ENCODE data around the gene LINC00632.

Gene LINC00632

DNA sequence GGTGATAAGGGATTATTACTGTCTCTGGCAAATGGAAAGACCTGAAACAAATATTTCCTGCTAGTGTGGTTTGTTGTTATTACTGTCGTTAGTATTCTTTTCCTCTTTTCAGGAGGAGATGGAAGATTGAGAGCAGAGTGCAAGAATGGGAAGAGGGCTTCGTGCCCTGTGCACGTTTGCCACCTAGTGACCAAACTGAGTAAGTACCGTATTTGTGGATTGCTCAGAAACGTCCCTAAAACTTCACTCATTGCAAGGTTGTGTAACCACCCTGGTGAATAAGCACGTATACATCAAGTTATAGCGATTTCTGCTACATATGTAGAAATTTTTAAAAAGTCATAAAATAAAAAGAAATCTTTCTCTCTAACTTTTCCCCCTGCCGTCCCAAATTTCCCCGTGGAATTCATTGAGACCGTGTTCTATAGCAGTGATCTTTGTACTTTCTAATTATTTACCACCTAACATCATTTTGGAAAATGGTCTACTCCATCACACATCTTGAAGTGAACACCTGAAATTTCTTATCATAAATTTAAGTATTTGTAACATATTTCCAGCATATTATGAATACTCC, 24.3 kb downstream of the LINC00632 start:
- H3K27me3 ChIP-seq (ENCODE audit: insufficient read depth, low read length, poor library complexity): no peaks in the 10 kb centered on the region
- no peak overlapping the region for H3K9ac ChIP-seq (ENCODE audit: low read length)
- H4K5ac ChIP-seq (ENCODE audit: low read length): no peak overlapping the region
- H2BK5ac ChIP-seq (ENCODE audit: low read length): no peak overlapping the region
- H3K79me2 ChIP-seq (ENCODE audit: control insufficient read depth, insufficient read depth, low read length): no peaks in the 10 kb centered on the region
- no peak overlapping the region for H3K23ac ChIP-seq (ENCODE audit: low read length)
- H3K4me3 ChIP-seq (ENCODE audit: low read length): no peak overlapping the region
- no peaks in the 10 kb centered on the region for H3K79me1 ChIP-seq (ENCODE audit: low read length)
- DNase-seq: peak; percentile 48
- no peak overlapping the region for H2BK15ac ChIP-seq (replicated peaks; ENCODE audit: low read depth)
- H3K56ac ChIP-seq (ENCODE audit: low read length): no peak overlapping the region
- H3K27ac ChIP-seq (ENCODE audit: low read depth, low read length): no peak overlapping the region
- WGBS (ENCODE audit: extremely low coverage, insufficient coverage, low lambda C conversion rate): no CpG with 5 or more reads among the region's 10 CpGs
- no peak overlapping the region for H4K8ac ChIP-seq (ENCODE audit: low read depth, low read length)
- no peak overlapping the region for H3K18ac ChIP-seq (ENCODE audit: low read length)
- no peak overlapping the region for H3K4ac ChIP-seq (ENCODE audit: low read depth, low read length)
- H3K4me1 ChIP-seq (ENCODE audit: control insufficient read depth, low read depth, low read length): no peaks in the 10 kb centered on the region
- H3K4me2 ChIP-seq (ENCODE audit: low read length): no peak overlapping the region
- H2AK5ac ChIP-seq (ENCODE audit: low read length): no peak overlapping the region
- no peak overlapping the region for H2BK120ac ChIP-seq (ENCODE audit: low read depth, low read length)
- H3K36me3 ChIP-seq (ENCODE audit: control insufficient read depth, insufficient read depth, low read length): no peaks in the 10 kb centered on the region

DNA sequence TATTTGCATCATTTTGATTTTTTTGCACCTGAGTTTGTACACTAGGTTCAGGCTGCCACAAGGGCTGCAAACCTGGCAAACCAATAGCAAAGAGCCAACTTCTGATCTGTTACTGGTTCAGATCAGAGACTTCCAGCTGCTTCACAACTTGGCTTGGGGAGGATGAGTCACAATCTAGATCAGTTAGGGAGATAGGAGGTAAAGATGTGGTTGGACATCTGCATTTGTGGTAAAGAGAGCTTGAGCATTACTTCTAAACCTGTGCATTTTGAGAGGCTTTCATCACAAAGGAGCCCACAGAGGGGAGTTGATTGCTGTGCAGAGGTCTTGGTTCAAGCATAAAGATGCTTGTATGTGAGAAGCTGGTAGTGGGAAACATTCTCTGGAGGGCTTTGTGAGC, 34.5 kb downstream of the LINC00632 start:
- peak; percentile 31 for DNase-seq
- no peak overlapping the region for H3K18ac ChIP-seq (ENCODE audit: low read length)
- H2BK5ac ChIP-seq (ENCODE audit: low read length): no peak overlapping the region
- no peak overlapping the region for H3K27ac ChIP-seq (ENCODE audit: low read depth, low read length)
- H3K23ac ChIP-seq (ENCODE audit: low read length): no peak overlapping the region
- no peak overlapping the region for H3K4ac ChIP-seq (ENCODE audit: low read depth, low read length)
- H3K79me1 ChIP-seq (ENCODE audit: low read length): no peaks in the 10 kb centered on the region
- no peak overlapping the region for H3K4me3 ChIP-seq (ENCODE audit: low read length)
- no peak overlapping the region for H3K4me2 ChIP-seq (ENCODE audit: low read length)
- no peak overlapping the region for H2BK120ac ChIP-seq (ENCODE audit: low read depth, low read length)
- no peaks in the 10 kb centered on the region for H3K27me3 ChIP-seq (ENCODE audit: insufficient read depth, low read length, poor library complexity)
- no peak overlapping the region for H3K56ac ChIP-seq (ENCODE audit: low read length)
- no peak overlapping the region for H4K8ac ChIP-seq (ENCODE audit: low read depth, low read length)
- no peak overlapping the region for H2BK15ac ChIP-seq (replicated peaks; ENCODE audit: low read depth)
- H3K36me3 ChIP-seq (ENCODE audit: control insufficient read depth, insufficient read depth, low read length): no peaks in the 10 kb centered on the region
- no peaks in the 10 kb centered on the region for H3K79me2 ChIP-seq (ENCODE audit: control insufficient read depth, insufficient read depth, low read length)
- H3K4me1 ChIP-seq (ENCODE audit: control insufficient read depth, low read depth, low read length): no peaks in the 10 kb centered on the region
- no peak overlapping the region for H3K9ac ChIP-seq (ENCODE audit: low read length)
- no peak overlapping the region for H4K5ac ChIP-seq (ENCODE audit: low read length)
- no peak overlapping the region for H2AK5ac ChIP-seq (ENCODE audit: low read length)

DNA sequence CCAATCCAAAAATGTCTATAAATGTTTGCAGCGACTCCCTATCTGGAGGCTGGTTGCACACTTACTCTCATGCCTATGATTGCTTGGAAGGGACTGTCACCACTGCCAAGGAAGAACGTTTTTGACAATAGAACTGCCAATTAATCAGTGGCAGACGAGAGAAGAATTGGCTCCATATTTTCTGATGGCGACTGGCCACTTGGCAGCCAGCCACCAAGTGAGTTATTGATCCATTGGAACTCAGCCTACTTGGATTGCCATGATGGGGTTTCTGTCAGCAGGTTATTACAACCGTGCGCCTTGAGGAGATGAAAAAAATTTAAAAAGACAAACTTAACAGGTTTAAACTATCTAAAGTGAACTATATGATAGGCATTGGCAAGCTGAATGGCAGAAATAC, 47.4 kb downstream of the LINC00632 start:
- no peaks in the 10 kb centered on the region for H3K27me3 ChIP-seq (ENCODE audit: insufficient read depth, low read length, poor library complexity)
- no peaks in the 10 kb centered on the region for H3K79me2 ChIP-seq (ENCODE audit: control insufficient read depth, insufficient read depth, low read length)
- H2AK5ac ChIP-seq (ENCODE audit: low read length): no peak overlapping the region
- no peak overlapping the region for H3K23ac ChIP-seq (ENCODE audit: low read length)
- WGBS (ENCODE audit: extremely low coverage, insufficient coverage, low lambda C conversion rate): no CpG with 5 or more reads among the region's 6 CpGs
- H3K18ac ChIP-seq (ENCODE audit: low read length): no peak overlapping the region
- H3K4me2 ChIP-seq (ENCODE audit: low read length): no peak overlapping the region
- no peak overlapping the region for H3K4me3 ChIP-seq (ENCODE audit: low read length)
- no peak overlapping the region for H4K8ac ChIP-seq (ENCODE audit: low read depth, low read length)
- no peak overlapping the region for H3K4ac ChIP-seq (ENCODE audit: low read depth, low read length)
- H3K9ac ChIP-seq (ENCODE audit: low read length): no peak overlapping the region
- no peak overlapping the region for H2BK15ac ChIP-seq (replicated peaks; ENCODE audit: low read depth)
- no peak overlapping the region for H3K27ac ChIP-seq (ENCODE audit: low read depth, low read length)
- no peak overlapping the region for H2BK120ac ChIP-seq (ENCODE audit: low read depth, low read length)
- no peak for DNase-seq
- H3K79me1 ChIP-seq (ENCODE audit: low read length): no peaks in the 10 kb centered on the region
- H3K56ac ChIP-seq (ENCODE audit: low read length): no peak overlapping the region
- no peaks in the 10 kb centered on the region for H3K4me1 ChIP-seq (ENCODE audit: control insufficient read depth, low read depth, low read length)
- H4K5ac ChIP-seq (ENCODE audit: low read length): no peak overlapping the region
- H3K36me3 ChIP-seq (ENCODE audit: control insufficient read depth, insufficient read depth, low read length): no peaks in the 10 kb centered on the region
- no peak overlapping the region for H2BK5ac ChIP-seq (ENCODE audit: low read length)

DNA sequence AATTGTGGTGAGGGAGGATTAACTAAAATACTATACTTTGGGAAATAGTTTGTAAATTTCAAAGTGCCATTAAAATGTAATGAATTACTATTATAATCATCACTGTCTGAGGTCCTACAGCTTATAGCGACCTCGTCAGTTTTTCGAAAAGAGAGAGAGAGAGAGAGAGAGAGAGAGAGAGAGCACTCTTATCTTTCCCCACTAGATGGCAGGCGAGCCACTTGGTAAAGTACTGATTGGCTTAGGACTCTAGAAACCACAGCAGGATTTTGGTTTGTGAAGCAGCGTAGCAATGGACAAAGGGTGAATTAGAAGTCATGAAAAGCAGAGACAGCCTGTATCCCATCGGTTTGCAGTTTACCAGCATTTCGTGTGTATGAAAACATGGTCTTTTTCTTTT, 52.5 kb downstream of the LINC00632 start:
- no peak overlapping the region for H3K23ac ChIP-seq (ENCODE audit: low read length)
- H4K8ac ChIP-seq (ENCODE audit: low read depth, low read length): no peak overlapping the region
- H3K27ac ChIP-seq (ENCODE audit: low read depth, low read length): no peak overlapping the region
- no peaks in the 10 kb centered on the region for H3K27me3 ChIP-seq (ENCODE audit: insufficient read depth, low read length, poor library complexity)
- H2BK120ac ChIP-seq (ENCODE audit: low read depth, low read length): no peak overlapping the region
- no peak overlapping the region for H2BK5ac ChIP-seq (ENCODE audit: low read length)
- H3K56ac ChIP-seq (ENCODE audit: low read length): no peak overlapping the region
- no peak overlapping the region for H4K5ac ChIP-seq (ENCODE audit: low read length)
- H3K79me2 ChIP-seq (ENCODE audit: control insufficient read depth, insufficient read depth, low read length): no peaks in the 10 kb centered on the region
- no peak overlapping the region for H2AK5ac ChIP-seq (ENCODE audit: low read length)
- no peak overlapping the region for H2BK15ac ChIP-seq (replicated peaks; ENCODE audit: low read depth)
- no peaks in the 10 kb centered on the region for H3K4me1 ChIP-seq (ENCODE audit: control insufficient read depth, low read depth, low read length)
- H3K4me3 ChIP-seq (ENCODE audit: low read length): no peak overlapping the region
- no peaks in the 10 kb centered on the region for H3K36me3 ChIP-seq (ENCODE audit: control insufficient read depth, insufficient read depth, low read length)
- no peak overlapping the region for H3K4me2 ChIP-seq (ENCODE audit: low read length)
- H3K18ac ChIP-seq (ENCODE audit: low read length): no peak overlapping the region
- H3K9ac ChIP-seq (ENCODE audit: low read length): no peak overlapping the region
- H3K4ac ChIP-seq (ENCODE audit: low read depth, low read length): no peak overlapping the region
- DNase-seq: peak; percentile 76
- H3K79me1 ChIP-seq (ENCODE audit: low read length): no peaks in the 10 kb centered on the region
- no CpG with 5 or more reads among the region's 7 CpGs for WGBS (ENCODE audit: extremely low coverage, insufficient coverage, low lambda C conversion rate)

DNA sequence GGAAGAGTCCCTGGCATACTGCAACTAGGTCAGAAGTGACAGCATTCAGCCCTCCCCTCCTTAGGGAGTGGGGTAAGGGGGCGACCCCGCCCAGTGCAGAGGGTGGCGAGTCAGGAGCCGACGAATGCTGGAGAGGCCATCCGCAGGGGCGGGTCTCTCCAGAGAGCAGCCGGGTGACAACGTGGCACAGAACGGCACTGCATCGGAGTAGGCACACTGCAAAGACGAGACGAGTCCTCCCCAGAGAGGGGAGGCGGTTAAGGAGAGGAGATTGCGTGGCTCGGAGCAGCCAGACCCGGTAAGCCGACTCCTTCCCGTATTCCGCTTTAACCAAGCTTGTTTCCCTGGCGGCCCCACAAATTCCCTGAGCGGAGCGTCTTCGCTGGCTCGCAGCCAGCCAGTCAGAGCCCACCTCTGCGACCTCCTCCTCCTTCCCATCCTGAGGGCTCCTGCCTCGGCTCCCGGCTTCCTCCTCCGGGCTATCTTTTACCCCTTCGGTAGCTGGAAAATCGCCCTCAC, 54.9 kb downstream of the LINC00632 start:
- peak overlapping the region; percentile 36 for H3K4me2 ChIP-seq (ENCODE audit: low read length)
- no peak overlapping the region for H2AK5ac ChIP-seq (ENCODE audit: low read length)
- H3K23ac ChIP-seq (ENCODE audit: low read length): no peak overlapping the region
- DNase-seq: peak; percentile 88
- H4K5ac ChIP-seq (ENCODE audit: low read length): no peak overlapping the region
- H4K8ac ChIP-seq (ENCODE audit: low read depth, low read length): no peak overlapping the region
- no CpG with 5 or more reads among the region's 31 CpGs for WGBS (ENCODE audit: extremely low coverage, insufficient coverage, low lambda C conversion rate)
- peak overlapping the region; percentile 61 for H3K18ac ChIP-seq (ENCODE audit: low read length)
- no peaks in the 10 kb centered on the region for H3K36me3 ChIP-seq (ENCODE audit: control insufficient read depth, insufficient read depth, low read length)
- H3K9ac ChIP-seq (ENCODE audit: low read length): peak overlapping the region; percentile 86
- no peaks in the 10 kb centered on the region for H3K79me1 ChIP-seq (ENCODE audit: low read length)
- H3K4me1 ChIP-seq (ENCODE audit: control insufficient read depth, low read depth, low read length): no peaks in the 10 kb centered on the region
- H3K4ac ChIP-seq (ENCODE audit: low read depth, low read length): no peak overlapping the region
- H3K56ac ChIP-seq (ENCODE audit: low read length): peak overlapping the region; percentile 79
- H3K27ac ChIP-seq (ENCODE audit: low read depth, low read length): peak overlapping the region; percentile 62
- no peaks in the 10 kb centered on the region for H3K27me3 ChIP-seq (ENCODE audit: insufficient read depth, low read length, poor library complexity)
- no peak overlapping the region for H2BK120ac ChIP-seq (ENCODE audit: low read depth, low read length)
- H3K4me3 ChIP-seq (ENCODE audit: low read length): peak overlapping the region; percentile 77
- no peak overlapping the region for H2BK15ac ChIP-seq (replicated peaks; ENCODE audit: low read depth)
- H2BK5ac ChIP-seq (ENCODE audit: low read length): no peak overlapping the region
- no peaks in the 10 kb centered on the region for H3K79me2 ChIP-seq (ENCODE audit: control insufficient read depth, insufficient read depth, low read length)

All from mesendoderm (in vitro differentiated cells).